Neural progenitor cell (in vitro differentiated cells): Measurements from ENCODE around the gene RFX8.

Source experiments
- EZH2 ChIP-seq: fragments of 200-600 bp; sonication (generic); IDR thresholded peaks from 2 replicates; pipeline ENCODE4 v1.6.1; 2017; ENCODE audit warnings: antibody characterized with exemption, mild to moderate bottlenecking, moderate library complexity
- EZH2phosphoT487 ChIP-seq: fragments of 200-600 bp; sonication (generic); IDR thresholded peaks from 2 replicates; pipeline ENCODE4 v1.6.1; 2017; ENCODE audit warnings: antibody characterized with exemption
- TF ChIP-seq, protein P1 (sequence below): fragments of 200-600 bp; sonication (generic); IDR thresholded peaks from 2 replicates; pipeline ENCODE4 v1.5.1; 2017; ENCODE audit warnings: antibody characterized with exemption, mild to moderate bottlenecking

DNA sequence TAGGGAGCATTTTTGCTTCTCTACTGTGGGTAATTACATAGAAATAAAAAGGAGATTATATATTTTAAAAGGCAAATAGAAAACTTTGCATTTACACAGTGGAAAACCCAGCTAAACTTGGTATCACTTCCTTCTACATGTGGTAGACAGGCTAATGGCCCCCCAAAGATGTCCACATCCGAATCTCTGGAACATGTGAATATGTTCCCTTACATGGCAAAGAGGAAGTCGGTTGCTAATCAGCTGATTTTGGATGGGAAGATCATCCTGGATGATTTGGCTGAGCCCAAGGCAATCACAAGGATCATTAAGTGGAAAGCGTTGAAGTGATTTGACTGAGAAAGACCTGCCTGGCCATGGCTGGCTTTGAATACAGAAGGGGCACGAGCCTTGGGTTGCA is 113.8 kb downstream of the RFX8 start:
- TF ChIP-seq, protein P1, sequence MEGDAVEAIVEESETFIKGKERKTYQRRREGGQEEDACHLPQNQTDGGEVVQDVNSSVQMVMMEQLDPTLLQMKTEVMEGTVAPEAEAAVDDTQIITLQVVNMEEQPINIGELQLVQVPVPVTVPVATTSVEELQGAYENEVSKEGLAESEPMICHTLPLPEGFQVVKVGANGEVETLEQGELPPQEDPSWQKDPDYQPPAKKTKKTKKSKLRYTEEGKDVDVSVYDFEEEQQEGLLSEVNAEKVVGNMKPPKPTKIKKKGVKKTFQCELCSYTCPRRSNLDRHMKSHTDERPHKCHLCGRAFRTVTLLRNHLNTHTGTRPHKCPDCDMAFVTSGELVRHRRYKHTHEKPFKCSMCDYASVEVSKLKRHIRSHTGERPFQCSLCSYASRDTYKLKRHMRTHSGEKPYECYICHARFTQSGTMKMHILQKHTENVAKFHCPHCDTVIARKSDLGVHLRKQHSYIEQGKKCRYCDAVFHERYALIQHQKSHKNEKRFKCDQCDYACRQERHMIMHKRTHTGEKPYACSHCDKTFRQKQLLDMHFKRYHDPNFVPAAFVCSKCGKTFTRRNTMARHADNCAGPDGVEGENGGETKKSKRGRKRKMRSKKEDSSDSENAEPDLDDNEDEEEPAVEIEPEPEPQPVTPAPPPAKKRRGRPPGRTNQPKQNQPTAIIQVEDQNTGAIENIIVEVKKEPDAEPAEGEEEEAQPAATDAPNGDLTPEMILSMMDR, result no peak
- TF ChIP-seq EZH2phosphoT487 (no peak), EZH2 (no peak)
